Keratinocyte (primary cell): Measurements from ENCODE around the gene ROPN1L.

Experiments
- CTCF ChIP-seq, 3 experiments: IDR thresholded peaks in 1 of 3; conservative IDR thresholded peaks in 1 of 3; optimal IDR thresholded peaks in 1 of 3; 2 replicates in 2 of 3; 3 replicates in 1 of 3; pipeline versions ENCODE3 to v1.5.1; 2011; ENCODE audit warnings: low read length in 3 of 3, mild to moderate bottlenecking in 3 of 3, moderate library complexity in 2 of 3, control low read depth in 1 of 3, inconsistent platforms in 1 of 3; ENCODE audit not compliant: insufficient read depth in 2 of 3; ENCODE audit errors: extremely low read depth in 1 of 3
- EZH2 ChIP-seq: IDR thresholded peaks from one replicate; pipeline ENCODE4 v1.6.1; 2012; ENCODE audit warnings: inconsistent platforms, mild to moderate bottlenecking, low read length, moderate library complexity

DNA sequence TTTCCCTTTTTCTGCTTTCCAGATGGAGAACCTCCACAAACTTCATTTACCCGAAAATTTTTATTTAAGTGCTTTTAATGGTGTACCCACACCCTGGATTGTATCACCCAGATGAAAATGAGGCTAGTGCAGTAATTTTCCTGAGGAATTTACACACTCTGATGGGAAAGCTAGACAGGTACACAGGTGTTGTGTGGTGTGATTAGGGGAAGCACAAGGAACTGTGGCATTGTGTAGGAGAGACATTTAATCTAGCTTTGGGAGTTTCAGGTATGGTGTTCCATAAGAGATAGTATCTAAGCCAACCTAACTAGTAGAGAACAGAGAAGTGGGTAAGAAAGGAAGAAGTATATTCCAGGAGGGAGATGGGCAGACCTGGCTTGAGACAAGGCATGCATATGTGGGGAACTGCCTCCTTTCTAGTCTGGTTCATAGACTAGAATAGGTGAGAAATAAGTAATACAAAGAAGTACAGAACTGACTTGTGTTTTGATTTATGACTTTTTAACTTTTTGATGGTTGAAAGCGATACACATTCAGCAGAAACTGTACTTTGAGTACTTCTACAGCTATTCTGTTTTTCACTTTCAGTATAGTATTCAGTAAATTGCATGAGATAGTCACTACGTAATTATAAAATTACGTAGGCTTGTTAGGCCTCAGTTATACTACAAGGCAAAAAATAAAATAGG, 22.9 kb upstream of the ROPN1L start:
- TF ChIP-seq CTCF (optimal IDR thresholded peaks at IDR 0.05 in 1 of 3, IDR thresholded peaks at IDR 0.05 in 1 of 3, conservative IDR thresholded peaks at IDR 0.05 in 1 of 3; ENCODE audit: extremely low read depth in 1 of 3, insufficient read depth in 2 of 3, low read length in 3 of 3) (no peak), EZH2 (no peak)
